GM19351 (cell line): Measurements from ENCODE around the gene PDE4D.

Experiments used
- ATAC-seq: cut with Tn5 transposase; IDR thresholded peaks from one replicate; pipeline ENCODE4 v1.9.1; 2021; ENCODE audit warnings: mild to moderate bottlenecking, moderate library complexity; ENCODE audit not compliant: unreplicated experiment

PDE4D gene

GRCh38 chr5:59037941-59038797 lies 855.4 kb downstream of the PDE4D start:
- ATAC-seq = no peak

DNA sequence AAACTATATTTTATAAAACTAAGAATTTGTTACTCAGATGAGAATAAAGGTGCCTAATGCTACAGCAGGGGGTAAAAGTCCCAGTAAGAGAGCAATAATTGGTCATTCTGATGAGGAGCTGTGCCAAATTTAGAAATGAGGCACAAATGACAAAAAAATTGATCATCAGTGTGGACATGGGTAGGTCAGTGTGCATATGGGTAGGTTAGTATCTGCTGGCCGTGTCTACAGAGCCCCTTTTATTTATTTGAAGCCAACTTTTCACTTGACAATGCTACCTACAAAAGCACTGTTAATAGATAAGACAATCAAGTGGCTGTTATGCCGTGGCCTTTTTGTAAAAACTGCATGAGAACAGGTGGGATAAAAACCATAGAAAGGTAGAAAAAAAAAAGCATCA lies 856.1 kb downstream of the PDE4D start:
- no peak for ATAC-seq

DNA sequence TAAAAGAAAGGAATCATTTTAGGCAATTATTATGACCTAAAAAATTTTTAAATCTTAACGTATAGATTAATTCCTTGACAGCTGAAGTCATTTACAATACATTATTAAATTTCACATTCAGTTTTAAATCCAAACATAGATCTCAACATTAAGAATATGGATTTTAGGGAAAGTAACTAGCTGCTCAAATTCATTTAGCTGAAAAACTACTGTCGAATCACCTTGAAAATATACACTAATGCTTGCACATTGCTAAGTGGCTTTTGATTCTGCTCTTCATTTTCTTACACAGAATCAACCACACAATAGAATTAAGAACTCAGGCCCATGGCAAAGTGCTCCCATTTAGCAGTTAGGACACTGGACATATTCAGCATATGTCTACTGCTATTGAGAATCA lies 856.5 kb downstream of the PDE4D start:
- no peak for ATAC-seq

DNA sequence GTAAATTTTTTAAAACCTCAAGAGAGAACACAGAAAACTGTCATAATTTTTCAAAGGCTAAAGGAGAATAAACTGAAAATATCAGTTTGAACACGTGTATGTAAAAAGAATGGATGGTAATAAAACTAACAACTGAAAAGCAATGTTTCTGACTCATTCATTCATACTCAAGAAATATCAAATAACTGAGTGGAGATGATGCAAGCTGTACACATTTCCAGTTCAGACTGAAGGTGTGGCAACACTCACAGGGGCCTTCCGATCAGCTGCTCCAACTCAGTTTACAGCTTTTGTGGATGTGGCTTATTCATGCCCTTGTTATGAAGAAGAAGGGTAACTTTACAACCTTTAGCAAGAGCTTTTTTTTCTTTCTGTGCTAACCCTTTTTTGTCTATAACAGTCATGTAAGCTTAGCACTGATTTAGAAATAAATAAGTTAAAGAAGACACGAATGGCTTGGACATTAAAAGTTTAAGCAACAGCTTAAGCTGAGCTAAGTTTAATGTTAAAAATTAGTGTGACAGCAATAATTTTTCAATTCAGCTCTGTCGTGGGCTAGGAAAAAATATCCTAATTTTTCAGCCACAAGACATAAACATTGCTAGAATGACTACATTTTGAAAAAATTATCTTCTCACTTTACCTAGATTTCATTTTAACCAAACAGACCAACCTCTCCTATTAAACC lies 857.1 kb downstream of the PDE4D start:
- no peak for ATAC-seq

GRCh38 chr5:59035681-59036080 lies 857.8 kb downstream of the PDE4D start:
- no peak for ATAC-seq

DNA sequence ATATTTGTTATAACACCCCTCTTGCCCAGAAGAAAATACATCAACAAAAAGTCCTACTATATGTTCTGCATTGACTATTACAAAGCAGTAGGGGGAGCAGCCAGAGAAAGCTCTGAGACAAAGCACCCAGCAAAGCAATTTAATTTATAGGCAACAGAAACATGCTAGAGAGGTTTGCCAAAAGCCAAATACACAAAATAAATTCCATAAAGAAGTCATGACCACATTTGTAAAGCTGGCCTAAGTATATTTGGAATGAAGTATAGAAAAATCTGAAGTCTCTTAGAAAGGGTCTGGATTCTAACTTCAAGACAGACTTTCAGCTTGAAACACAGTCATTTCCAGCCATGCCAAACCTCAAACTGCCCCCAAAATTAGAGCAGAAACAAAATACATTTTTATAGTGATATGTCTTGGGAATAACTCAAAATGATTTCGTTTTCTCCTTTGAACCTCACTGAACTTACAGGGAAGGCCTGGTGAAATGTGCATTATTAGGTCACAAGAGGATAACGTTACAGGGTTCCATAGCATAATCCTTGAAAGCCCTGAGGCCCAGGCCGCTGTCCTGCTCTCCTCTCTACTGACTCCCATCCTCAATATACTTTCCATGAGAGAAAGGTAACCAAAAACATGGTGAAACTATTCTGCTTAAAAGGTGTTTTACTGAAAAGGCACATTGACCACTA lies 858.9 kb downstream of the PDE4D start:
- peak; percentile 56 for ATAC-seq

DNA sequence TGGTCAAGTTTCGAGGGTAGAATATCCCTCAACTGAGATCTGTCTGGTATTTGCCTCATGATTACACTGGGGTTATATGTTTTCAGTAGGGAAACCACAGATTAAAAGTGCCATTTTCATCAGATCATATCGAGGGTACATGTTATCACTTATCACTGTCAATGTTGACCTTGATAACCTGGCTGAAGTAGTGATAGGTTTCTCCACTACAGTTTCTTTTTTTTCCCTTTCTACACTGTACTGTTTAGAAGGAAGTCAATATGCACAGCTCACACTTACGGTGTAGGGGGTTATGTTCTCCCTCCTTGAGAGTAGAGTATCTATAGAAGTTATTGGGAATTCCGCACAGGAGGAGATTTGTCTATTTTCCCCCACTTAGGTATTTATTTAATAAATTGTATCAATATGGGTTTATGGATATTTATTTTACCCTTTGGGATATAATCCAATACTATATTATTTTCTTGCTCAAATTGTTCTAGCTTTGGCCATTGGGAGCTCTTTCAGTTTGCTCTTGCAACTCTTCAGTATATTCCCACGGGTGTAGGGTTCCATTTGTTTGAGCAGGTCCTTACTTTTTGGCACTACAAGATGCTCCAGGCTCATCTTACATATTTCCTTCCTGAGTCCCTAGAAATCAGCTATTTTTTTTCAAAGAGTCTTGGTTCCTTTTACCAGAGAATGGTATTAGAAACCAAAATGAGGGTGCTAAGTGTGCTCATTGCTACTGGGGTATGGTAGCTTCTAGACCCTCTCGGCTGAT lies 866.2 kb downstream of the PDE4D start:
- ATAC-seq = no peak

DNA sequence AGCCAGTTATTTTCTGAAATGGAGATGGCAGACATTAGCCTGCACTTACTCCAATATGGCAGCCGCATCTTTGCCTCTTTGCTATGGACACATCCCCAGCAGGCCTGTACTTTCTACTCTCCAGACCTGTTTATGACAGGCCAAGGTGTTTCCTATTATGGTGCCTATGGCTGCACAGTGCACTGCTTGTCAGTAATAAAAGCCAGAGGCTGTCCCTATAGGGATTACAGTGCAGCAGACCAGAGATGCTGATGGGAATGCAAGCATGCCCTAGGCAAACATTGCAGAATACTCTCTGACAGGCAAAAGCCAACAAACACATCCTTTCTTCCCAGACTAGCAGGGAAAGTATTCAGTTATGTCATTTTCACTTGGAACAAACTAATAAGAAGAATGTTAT lies 867.8 kb downstream of the PDE4D start:
- ATAC-seq = no peak

DNA sequence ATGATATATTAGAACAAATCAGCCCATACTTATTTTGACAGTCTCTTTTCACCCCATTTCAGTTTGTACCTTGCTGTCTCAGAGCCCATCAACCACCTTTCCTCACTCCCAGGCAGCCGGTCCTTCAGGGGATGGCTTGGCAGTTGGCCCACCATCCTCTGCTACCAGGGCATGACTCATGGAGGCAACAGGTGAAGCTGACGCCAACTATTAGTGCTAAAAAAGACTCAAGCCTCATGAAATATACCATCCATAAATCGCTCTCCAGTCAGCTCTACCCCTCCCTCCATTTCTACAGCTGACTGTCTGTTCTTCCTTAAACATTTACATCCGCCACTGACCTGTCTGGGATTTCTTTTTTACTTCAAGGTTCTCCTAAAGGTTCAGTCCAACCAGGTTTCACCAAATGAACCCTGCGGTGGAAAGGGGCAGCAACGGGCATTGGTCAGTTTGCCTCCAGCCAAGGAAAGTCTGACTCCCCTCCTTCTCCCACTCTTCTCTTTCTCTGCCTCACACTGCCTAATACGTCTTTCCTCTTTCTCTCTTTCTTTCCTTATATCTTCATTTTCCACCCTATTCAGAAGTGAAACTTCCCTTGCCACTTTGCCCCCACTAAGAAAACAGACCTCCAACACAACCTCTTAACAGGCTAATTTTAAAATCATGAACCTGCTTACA lies 871.5 kb downstream of the PDE4D start:
- no peak for ATAC-seq

DNA sequence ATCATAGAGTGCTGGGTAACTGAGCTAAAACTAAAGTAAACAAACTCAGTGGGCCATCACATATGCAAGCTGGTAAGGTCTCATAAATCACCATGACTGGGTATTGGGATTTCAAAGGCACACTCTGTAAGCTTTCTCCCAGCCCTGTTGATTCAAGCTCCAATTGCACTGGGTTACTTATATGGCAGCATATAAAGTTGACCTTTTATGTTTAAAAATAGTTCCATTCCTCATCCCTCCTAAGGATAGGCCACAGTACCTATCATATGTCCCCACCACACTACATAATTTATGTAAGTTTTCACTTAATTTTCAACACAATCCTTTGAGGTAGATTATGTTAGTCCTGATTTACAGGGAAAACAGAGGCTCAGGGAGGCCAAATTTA lies 872.2 kb downstream of the PDE4D start:
- no peak for ATAC-seq

DNA sequence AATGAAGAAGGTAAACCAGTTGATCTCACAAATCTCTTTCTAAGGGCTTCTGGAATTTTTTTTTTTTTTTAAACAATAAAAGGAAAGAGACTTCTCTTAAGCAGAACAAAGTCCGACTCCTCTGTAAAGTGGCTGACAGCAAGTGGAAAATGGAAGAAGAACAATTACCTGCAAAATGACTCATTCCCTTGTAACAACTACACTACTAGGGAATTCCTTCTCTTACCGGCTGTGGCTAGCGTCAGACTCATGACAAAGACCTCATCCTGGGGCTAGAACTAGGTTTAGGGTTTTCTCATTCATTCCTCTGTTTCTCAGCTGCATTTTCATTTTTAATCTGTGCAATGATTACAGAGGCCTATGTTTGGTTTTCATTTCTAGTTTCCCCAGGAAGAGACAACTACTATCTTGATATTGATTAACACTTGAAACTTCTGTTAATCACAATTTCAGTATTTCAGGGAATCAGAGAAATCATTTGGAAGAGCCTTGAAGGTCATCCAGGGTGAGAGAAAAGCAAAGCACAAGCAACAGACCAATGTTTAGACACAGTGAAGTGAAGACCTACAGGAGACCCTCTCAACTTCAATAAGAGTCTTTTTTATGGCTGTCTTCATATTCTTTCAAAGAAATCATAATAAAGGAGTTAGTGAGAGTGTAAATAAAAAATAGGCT lies 872.8 kb downstream of the PDE4D start:
- ATAC-seq = no peak

- no peak for ATAC-seq
These were observed 874.4 kb downstream of the PDE4D start for GRCh38 chr5:59019078-59019477.

- no peak for ATAC-seq
These were observed 876.6 kb downstream of the PDE4D start for GRCh38 chr5:59016925-59017324.

DNA sequence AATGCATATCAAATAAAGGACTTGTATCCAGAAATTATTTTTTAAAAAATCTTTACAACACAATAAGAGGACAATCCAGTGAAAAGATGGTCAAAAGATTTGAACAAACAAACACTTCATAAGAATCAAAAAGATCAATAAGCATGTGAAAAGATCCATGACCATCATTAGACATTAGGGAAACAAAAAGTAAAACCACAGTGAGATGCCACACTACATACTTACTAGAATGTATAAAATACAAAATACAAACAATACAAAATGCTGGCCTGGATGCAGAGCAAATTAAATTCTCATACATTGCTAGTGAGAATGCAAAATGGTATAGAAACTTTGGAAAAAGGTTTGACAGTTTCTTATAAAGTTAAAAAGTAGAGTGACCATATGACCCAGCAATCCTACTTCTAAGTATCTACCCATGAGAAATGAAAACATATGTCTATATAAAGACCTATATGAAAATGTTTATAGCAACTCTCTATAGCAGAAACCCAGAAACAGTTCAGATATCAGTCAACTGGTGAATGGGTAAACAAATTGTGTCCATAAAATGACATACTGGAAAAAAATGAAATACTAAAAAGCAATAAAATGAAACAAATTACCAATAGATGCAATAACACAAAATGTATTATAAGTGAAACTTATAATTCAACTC lies 884.6 kb downstream of the PDE4D start:
- no peak for ATAC-seq

- ATAC-seq = no peak
These were observed 886.0 kb downstream of the PDE4D start for GRCh38 chr5:59007460-59008063.

DNA sequence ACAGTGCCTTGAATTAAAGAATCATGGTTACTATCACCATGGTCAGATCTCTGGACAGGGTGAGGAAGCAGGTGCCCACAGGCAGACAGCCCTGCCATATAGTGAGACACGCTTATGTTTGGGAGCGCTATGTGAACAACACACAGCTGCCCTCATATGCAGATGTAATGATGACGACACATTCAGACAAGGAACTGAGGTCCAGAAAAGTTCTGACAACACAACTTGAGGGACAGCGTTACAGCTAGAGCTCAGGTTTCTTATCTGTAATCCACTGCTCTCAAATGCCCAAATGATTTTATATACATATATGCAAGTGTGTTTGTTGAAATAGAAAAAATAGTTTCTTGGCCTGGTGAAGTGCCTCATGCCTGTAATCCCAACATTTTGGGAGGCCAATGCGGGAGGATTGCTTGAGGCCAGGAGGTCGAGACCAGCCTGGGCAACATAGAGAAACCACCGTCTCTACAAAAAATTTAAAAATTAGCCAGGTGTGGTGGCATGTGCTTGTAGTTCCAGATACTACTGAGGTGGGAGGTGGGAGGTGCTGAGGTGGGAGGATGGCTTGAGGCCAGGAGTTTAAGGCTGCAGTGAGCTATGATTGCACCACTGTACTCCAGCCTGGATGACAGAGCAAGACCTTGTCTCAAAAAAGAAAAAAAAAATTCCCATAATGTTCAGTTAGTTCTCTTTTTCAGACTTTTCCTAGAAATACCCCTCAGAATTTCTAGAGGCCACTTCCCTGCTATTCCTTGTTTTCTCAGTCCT lies 887.4 kb downstream of the PDE4D start:
- ATAC-seq = no peak

DNA sequence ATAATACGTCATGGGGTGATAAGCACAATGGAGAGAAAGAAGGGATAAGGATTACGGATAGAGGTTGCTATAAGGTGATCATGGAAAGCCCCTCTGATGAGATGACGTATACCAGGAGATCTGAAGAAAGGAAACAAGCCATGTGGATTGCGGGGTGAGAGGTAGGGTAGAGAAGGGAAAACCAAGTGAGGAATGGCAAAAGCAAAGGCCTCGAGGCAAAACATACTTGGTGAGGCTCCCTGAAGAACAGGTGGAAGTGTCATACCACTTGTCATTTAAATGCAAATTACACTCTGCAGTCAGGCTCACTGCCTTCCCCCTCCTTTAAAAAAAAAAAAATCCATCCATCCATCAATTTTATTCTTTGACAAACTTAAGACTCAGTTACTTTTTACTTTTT lies 889.9 kb downstream of the PDE4D start:
- ATAC-seq = no peak

- no peak for ATAC-seq
These were observed 890.4 kb downstream of the PDE4D start for GRCh38 chr5:59003124-59003523.
